ENCODE measurements around the gene GUCD1. TPM values are rescaled to one million over a fixed set of nuclear protein-coding genes. Genes with fewer than 3 reads are reported as not detected.

The GUCD1 gene
- total RNA-seq, 4 donors from 2014 or later, result 92.8 to 262 (median 144) TPM

DNA sequence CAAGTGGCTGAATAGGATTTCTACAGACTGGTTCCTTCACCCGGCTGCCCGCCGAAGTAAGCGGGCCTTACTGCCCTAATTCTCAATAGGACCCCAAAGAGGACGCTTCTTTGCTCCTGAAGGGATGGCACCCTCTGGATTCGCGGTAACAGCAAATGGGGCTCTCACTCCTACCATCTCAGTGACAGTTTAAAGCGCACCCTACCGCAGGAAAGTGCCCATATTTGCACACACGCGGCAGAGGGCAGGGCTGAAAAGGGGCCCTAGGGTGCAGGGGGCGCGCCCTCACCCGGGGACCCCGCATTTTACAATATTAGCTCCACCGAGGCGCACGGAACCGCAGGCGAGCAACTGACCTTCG, 60.8 kb downstream of the GUCD1 start:
- TF ChIP-seq, protein P1, sequence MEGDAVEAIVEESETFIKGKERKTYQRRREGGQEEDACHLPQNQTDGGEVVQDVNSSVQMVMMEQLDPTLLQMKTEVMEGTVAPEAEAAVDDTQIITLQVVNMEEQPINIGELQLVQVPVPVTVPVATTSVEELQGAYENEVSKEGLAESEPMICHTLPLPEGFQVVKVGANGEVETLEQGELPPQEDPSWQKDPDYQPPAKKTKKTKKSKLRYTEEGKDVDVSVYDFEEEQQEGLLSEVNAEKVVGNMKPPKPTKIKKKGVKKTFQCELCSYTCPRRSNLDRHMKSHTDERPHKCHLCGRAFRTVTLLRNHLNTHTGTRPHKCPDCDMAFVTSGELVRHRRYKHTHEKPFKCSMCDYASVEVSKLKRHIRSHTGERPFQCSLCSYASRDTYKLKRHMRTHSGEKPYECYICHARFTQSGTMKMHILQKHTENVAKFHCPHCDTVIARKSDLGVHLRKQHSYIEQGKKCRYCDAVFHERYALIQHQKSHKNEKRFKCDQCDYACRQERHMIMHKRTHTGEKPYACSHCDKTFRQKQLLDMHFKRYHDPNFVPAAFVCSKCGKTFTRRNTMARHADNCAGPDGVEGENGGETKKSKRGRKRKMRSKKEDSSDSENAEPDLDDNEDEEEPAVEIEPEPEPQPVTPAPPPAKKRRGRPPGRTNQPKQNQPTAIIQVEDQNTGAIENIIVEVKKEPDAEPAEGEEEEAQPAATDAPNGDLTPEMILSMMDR (IDR thresholded peaks at IDR 0.05; ENCODE audit: low read depth), result no peak

DNA sequence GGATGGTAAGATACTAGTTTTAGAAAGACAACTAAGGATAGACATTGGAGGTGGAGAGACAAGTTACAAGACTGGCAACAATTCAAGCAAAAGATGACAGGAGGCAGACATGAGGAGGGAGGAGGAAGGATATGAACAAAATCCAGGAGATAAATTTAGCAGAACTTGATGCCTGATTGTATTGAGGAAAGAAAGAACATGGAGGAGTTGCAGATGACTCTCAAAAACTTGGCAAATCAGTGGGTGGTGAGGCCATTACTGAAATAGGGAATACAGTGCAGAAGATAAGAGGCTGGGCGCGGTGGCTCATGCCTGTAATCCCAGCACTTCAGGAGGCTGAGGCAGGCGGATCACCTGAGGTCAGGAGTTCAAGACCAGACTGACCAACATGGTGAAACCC, 62.5 kb downstream of the GUCD1 start:
- TF ChIP-seq, protein P1 (IDR thresholded peaks at IDR 0.05; ENCODE audit: low read depth), result no peak

Other genes with a start within 250 kb of the GUCD1 start
- 1 to 10 TPM in 3 of 4 donors, under 1 TPM in 1; 0.88 to 4.7 (median 2.2) TPM for gene ADORA2A, start 127.5 kb downstream of the GUCD1 start, total RNA-seq
- gene UPB1, start 59.8 kb downstream of the GUCD1 start, total RNA-seq, result under 1 TPM in 2 of 4 donors, not detected in 2; 0.44 to 0.57 TPM
- 100 to 1,000 TPM in 3 of 4 donors, 10 to 100 TPM in 1; 82.4 to 154 (median 104) TPM for gene SNRPD3, start 861 bp upstream of the GUCD1 start, total RNA-seq
- gene LRRC75B, start 37.9 kb upstream of the GUCD1 start, total RNA-seq, result 1 to 10 TPM; 2.4 to 9.0 (median 6.9) TPM
- gene GGT1, start 48.1 kb upstream of the GUCD1 start, total RNA-seq, result 1 to 10 TPM in 3 of 4 donors, under 1 TPM in 1; 0.98 to 9.6 (median 3.7) TPM
- not detected for gene PIWIL3, start 219.6 kb upstream of the GUCD1 start, total RNA-seq